GM12891 (cell line): Measurements from ENCODE around the gene EIF5A.

Source experiments
- POLR2A ChIP-seq: IDR thresholded peaks from 2 replicates; pipeline ENCODE4 v1.6.1; 2011; ENCODE audit warnings: low read depth, low read length, control low read depth
- POLR2AphosphoS5 ChIP-seq: IDR thresholded peaks from 2 replicates; pipeline ENCODE4 v1.6.1; 2011; ENCODE audit warnings: low read depth, low read length, control low read depth
- POU2F2 ChIP-seq: IDR thresholded peaks from 2 replicates; pipeline ENCODE4 v1.6.1; 2011; ENCODE audit warnings: low read depth, mild to moderate bottlenecking, control low read depth, low read length, moderate library complexity
- SPI1 ChIP-seq: IDR thresholded peaks from 2 replicates; pipeline ENCODE4 v1.6.1; 2011; ENCODE audit warnings: low read depth, low read length, control low read depth
- TAF1 ChIP-seq: IDR thresholded peaks from 2 replicates; pipeline ENCODE4 v1.6.1; 2011; ENCODE audit warnings: low read depth, low read length, control low read depth

- TF ChIP-seq TAF1 (no peak), POLR2A (no peak), POLR2AphosphoS5 (no peak), SPI1 (no peak), POU2F2 (no peak)
These were observed 23.8 kb upstream of the EIF5A start for GRCh38 chr17:7283471-7284216.
